OCI-LY7 (cell line): Measurements from ENCODE around the gene MTOR. TPM values are rescaled to one million over a fixed set of nuclear protein-coding genes. Genes with fewer than 3 reads are reported as not detected.

Experiments used
- BruUV-seq: library from RNA; stranded (reverse); fragments of 400-500 nt; replicated peaks from 2 replicates; lab custom pipeline; 2021; lab: Mats Ljungman, UMichigan
- CTCF ChIA-PET: fragments of 300-600 bp; sonication (Branson Sonifier 250); formaldehyde crosslinking; loops from one replicate; lab custom pipeline; 2022; ENCODE audit warnings: antibody characterized with exemption; ENCODE audit not compliant: unreplicated experiment; lab: Charles Lee
- POLR2A ChIA-PET: fragments of 300-600 bp; sonication (Branson Sonifier 250); formaldehyde crosslinking; loops from one replicate; lab custom pipeline; 2022; ENCODE audit warnings: antibody characterized with exemption; lab: Charles Lee
- DNase-seq: peaks from one replicate; pipeline ENCODE4 v3.0.0-alpha.2; 2015; ENCODE audit warnings: low spot score
- H2AFZ ChIP-seq: fragments of 200-600 bp; sonication (generic), shearing (Covaris generic); 2 replicates; pipeline ENCODE4 v1.6.1; 2014; ENCODE audit warnings: mild to moderate bottlenecking, antibody characterized with exemption, low read length, moderate library complexity
- H3K27ac ChIP-seq: fragments of 200-600 bp; sonication (generic); 2 replicates; pipeline ENCODE4 v1.5.1; 2014; ENCODE audit warnings: mixed run types, low read depth, mild to moderate bottlenecking, moderate library complexity, low read length, inconsistent platforms; ENCODE audit not compliant: poor library complexity, severe bottlenecking
- H3K36me3 ChIP-seq: fragments of 200-600 bp; sonication (generic); 2 replicates; pipeline ENCODE4 v1.6.1; 2014; ENCODE audit warnings: mild to moderate bottlenecking, antibody characterized with exemption, low read length, moderate library complexity, mixed read lengths; ENCODE audit not compliant: insufficient read depth
- H3K4me1 ChIP-seq: fragments of 200-600 bp; sonication (generic); 2 replicates; pipeline ENCODE4 v1.5.1; 2014; ENCODE audit warnings: mild to moderate bottlenecking, low read length; ENCODE audit not compliant: insufficient read depth, poor library complexity, severe bottlenecking
- H3K4me2 ChIP-seq: fragments of 200-600 bp; sonication (generic); 2 replicates; pipeline ENCODE4 v1.6.1; 2014; ENCODE audit warnings: mild to moderate bottlenecking, low read length
- H3K4me3 ChIP-seq: fragments of 200-600 bp; sonication (generic); 2 replicates; pipeline ENCODE4 v1.5.1; 2014; ENCODE audit warnings: mild to moderate bottlenecking, low read depth, low read length; ENCODE audit not compliant: poor library complexity, severe bottlenecking
- H3K79me2 ChIP-seq: fragments of 200-600 bp; sonication (generic); 2 replicates; pipeline ENCODE4 v1.6.1; 2016; ENCODE audit warnings: low read depth, mild to moderate bottlenecking, low read length, moderate library complexity, mixed read lengths; ENCODE audit not compliant: insufficient read depth
- H3K9me2 ChIP-seq: fragments of 200-600 bp; sonication (generic); 2 replicates; pipeline ENCODE4 v1.6.1; 2016; ENCODE audit warnings: mild to moderate bottlenecking, low read length, mixed read lengths; ENCODE audit not compliant: insufficient read depth
- H3K9me3 ChIP-seq: fragments of 200-600 bp; sonication (generic); 2 replicates; pipeline ENCODE4 v1.6.1; 2014; ENCODE audit warnings: mild to moderate bottlenecking, mixed run types, low read length, mixed read lengths
- H4K20me1 ChIP-seq: fragments of 200-600 bp; sonication (generic); 2 replicates; pipeline ENCODE4 v1.6.1; 2014; ENCODE audit warnings: mild to moderate bottlenecking, antibody characterized with exemption, low read length, moderate library complexity, mixed read lengths; ENCODE audit not compliant: insufficient read depth
- EZH2phosphoT487 ChIP-seq: fragments of 200-600 bp; sonication (generic); IDR thresholded peaks from 2 replicates; pipeline ENCODE4 v1.6.1; 2018; ENCODE audit warnings: low read depth, borderline replicate concordance, mild to moderate bottlenecking, mixed run types, antibody characterized with exemption, low read length, moderate library complexity, mixed read lengths
- intact Hi-C: fragments of 100-400 bp; cut with micrococcal nuclease; formaldehyde crosslinking; loops from one replicate; pipeline ENCODE4 v1.10.0; 2022; ENCODE audit not compliant: unreplicated experiment
- total RNA-seq, 2 experiments: library from RNA; depleted of rRNA in 1 of 2; stranded (reverse); fragments of >200 nt in 1 of 2; shearing (Covaris generic) in 1 of 2; gene quantifications; 2 replicates each; pipeline ENCODE4 v1.2.3, GENCODE V29; 2014 to 2022
- TF ChIP-seq, protein P1 (sequence below): fragments of 200-600 bp; sonication (generic); conservative IDR thresholded peaks from 2 replicates; pipeline ENCODE4 v1.5.1; 2014; ENCODE audit warnings: mild to moderate bottlenecking, antibody characterized with exemption, low read length, moderate library complexity, mixed read lengths

Gene MTOR
- total RNA-seq, 2 experiments from 2014 or later = 41.1 to 58.6 TPM

DNA sequence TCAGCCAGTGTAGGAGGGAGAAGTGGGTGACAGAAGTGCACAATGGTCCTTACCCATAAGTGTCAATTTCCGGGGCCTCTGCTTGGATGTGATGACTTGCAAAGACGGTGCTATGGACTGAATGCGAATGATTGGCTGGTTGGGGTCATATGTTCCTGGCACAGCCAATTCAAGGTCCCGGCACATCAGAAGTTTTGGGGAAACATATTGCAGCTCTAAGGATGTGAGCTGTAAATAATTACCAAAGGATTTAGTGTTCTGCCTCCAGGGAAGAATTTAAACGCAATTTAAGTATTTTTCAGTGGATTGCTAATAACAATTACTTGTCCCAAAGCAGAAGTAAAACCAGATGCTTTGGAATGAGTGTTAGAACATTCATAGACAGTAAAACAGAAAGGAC is 135.8 kb downstream of the MTOR start:
- intact Hi-C loops = no loop called here
- Histone ChIP-seq H3K79me2 (no peaks in the 10 kb centered on the region), H3K27ac (no peak overlapping the region), H4K20me1 (no peaks in the 10 kb centered on the region), H3K9me3 (no peaks in the 10 kb centered on the region), H2AFZ (no peak overlapping the region), H3K9me2 (no peaks in the 10 kb centered on the region), H3K36me3 (peaks cover 87% of the 10 kb centered on the region), H3K4me2 (no peak overlapping the region), H3K4me1 (no peaks in the 10 kb centered on the region), H3K4me3 (no peak overlapping the region)
- TF ChIP-seq, protein P1, sequence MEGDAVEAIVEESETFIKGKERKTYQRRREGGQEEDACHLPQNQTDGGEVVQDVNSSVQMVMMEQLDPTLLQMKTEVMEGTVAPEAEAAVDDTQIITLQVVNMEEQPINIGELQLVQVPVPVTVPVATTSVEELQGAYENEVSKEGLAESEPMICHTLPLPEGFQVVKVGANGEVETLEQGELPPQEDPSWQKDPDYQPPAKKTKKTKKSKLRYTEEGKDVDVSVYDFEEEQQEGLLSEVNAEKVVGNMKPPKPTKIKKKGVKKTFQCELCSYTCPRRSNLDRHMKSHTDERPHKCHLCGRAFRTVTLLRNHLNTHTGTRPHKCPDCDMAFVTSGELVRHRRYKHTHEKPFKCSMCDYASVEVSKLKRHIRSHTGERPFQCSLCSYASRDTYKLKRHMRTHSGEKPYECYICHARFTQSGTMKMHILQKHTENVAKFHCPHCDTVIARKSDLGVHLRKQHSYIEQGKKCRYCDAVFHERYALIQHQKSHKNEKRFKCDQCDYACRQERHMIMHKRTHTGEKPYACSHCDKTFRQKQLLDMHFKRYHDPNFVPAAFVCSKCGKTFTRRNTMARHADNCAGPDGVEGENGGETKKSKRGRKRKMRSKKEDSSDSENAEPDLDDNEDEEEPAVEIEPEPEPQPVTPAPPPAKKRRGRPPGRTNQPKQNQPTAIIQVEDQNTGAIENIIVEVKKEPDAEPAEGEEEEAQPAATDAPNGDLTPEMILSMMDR = no peak
- no peak for TF ChIP-seq EZH2phosphoT487
- CTCF ChIA-PET = no interaction called here
- POLR2A ChIA-PET = no interaction called here
- DNase-seq = no peak
- no TSS peak for BruUV-seq

DNA sequence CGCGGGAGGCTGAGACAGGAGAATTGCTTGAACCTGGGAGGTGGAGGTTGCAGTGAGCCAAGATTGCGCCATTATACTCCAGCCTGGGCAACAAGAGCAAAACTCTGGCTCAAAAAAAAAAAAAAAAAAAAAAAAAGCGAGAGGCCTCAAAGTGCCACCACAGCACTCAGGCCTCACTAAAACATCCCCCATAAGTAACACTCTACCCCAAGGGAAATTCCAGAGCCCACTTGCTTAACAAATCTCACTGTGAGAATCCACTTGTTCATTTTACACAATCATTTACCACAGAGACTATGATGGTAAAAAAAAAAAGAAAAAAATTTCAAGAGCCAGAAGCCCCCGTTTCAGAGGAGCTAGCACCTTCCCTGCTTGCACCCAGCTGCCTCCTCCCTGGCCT is 136.4 kb downstream of the MTOR start:
- no TSS peak for BruUV-seq
- Histone ChIP-seq H3K9me3 (no peaks in the 10 kb centered on the region), H3K4me2 (no peak overlapping the region), H3K4me3 (no peak overlapping the region), H2AFZ (no peak overlapping the region), H3K9me2 (no peaks in the 10 kb centered on the region), H4K20me1 (no peaks in the 10 kb centered on the region), H3K36me3 (peaks cover 87% of the 10 kb centered on the region), H3K27ac (no peak overlapping the region), H3K79me2 (no peaks in the 10 kb centered on the region), H3K4me1 (no peaks in the 10 kb centered on the region)
- no peak for DNase-seq
- ChIA-PET CTCF (no interaction called here), POLR2A (no interaction called here)
- TF ChIP-seq, protein P1 = no peak
- no peak for TF ChIP-seq EZH2phosphoT487
- intact Hi-C loops = no loop called here

DNA sequence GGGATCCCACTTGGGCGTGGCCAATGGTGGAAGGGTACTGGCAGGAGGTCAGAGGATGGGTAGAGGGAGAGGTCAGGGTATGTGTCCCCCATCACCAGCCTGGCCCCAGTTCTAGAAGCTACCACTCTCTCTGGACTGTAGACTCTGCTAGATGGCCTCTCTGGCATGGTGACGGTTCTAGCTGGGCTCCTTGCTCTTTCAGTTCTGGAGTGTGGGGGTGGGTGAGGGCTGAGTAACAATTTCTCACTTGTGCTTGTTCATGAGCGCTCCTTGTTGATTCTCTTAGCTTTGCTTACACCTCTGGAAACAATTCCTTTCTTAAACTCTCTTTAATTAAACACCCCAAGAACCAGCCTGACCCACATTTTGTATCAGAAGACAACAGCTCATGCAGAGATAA is 137.4 kb downstream of the MTOR start:
- intact Hi-C loops = no loop called here
- no peak for DNase-seq
- H3K79me2 ChIP-seq = no peaks in the 10 kb centered on the region
- no peak for TF ChIP-seq EZH2phosphoT487
- TF ChIP-seq, protein P1 = no peak
- no peaks in the 10 kb centered on the region for H3K4me1 ChIP-seq
- peaks cover 81% of the 10 kb centered on the region for H3K36me3 ChIP-seq
- no TSS peak for BruUV-seq
- ChIA-PET CTCF (interaction anchor here (0.6 kb wide), 1 partner anchor 117 kb away, joined by 3 read pairs; no protein-coding TSS in a partner anchor), POLR2A (no interaction called here)
- no peak overlapping the region for H3K27ac ChIP-seq
- H2AFZ ChIP-seq = no peak overlapping the region
- H3K9me2 ChIP-seq = no peaks in the 10 kb centered on the region
- H4K20me1 ChIP-seq = no peaks in the 10 kb centered on the region
- no peak overlapping the region for H3K4me3 ChIP-seq
- H3K9me3 ChIP-seq = no peaks in the 10 kb centered on the region
- no peak overlapping the region for H3K4me2 ChIP-seq
